GM12875 (cell line): ENCODE measurements around the gene CDON.

Experiments
- H3K4me3 ChIP-seq: one replicate; pipeline ENCODE4 v1.5.1; 2011; ENCODE audit warnings: low read depth, low read length, control low read depth
- TF ChIP-seq, protein P1 (sequence below): IDR thresholded peaks from 2 replicates; pipeline ENCODE4 v1.5.1; 2011; ENCODE audit warnings: low read depth, mild to moderate bottlenecking, control low read depth, inconsistent platforms, low read length, moderate library complexity, borderline replicate concordance; ENCODE audit not compliant: insufficient read depth

Gene CDON

GRCh38 chr11:126072141-126072741 lies 9.6 kb upstream of the CDON start:
- no peak overlapping the region for H3K4me3 ChIP-seq
- TF ChIP-seq, protein P1, sequence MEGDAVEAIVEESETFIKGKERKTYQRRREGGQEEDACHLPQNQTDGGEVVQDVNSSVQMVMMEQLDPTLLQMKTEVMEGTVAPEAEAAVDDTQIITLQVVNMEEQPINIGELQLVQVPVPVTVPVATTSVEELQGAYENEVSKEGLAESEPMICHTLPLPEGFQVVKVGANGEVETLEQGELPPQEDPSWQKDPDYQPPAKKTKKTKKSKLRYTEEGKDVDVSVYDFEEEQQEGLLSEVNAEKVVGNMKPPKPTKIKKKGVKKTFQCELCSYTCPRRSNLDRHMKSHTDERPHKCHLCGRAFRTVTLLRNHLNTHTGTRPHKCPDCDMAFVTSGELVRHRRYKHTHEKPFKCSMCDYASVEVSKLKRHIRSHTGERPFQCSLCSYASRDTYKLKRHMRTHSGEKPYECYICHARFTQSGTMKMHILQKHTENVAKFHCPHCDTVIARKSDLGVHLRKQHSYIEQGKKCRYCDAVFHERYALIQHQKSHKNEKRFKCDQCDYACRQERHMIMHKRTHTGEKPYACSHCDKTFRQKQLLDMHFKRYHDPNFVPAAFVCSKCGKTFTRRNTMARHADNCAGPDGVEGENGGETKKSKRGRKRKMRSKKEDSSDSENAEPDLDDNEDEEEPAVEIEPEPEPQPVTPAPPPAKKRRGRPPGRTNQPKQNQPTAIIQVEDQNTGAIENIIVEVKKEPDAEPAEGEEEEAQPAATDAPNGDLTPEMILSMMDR, result no peak

GRCh38 chr11:126063507-126063852 lies 814 bp upstream of the CDON start:
- no peak overlapping the region for H3K4me3 ChIP-seq

GRCh38 chr11:126061707-126062678 lies 673 bp downstream of the CDON start:
- TF ChIP-seq, protein P1, result peak; percentile 17; the same call in 1 of the 2 replicates
- H3K4me3 ChIP-seq, result peak overlapping the region; percentile 54

More at GRCh38 chr11:126063507-126063852, 814 bp upstream of the CDON start:
- TF ChIP-seq, protein P1, result no peak

DNA sequence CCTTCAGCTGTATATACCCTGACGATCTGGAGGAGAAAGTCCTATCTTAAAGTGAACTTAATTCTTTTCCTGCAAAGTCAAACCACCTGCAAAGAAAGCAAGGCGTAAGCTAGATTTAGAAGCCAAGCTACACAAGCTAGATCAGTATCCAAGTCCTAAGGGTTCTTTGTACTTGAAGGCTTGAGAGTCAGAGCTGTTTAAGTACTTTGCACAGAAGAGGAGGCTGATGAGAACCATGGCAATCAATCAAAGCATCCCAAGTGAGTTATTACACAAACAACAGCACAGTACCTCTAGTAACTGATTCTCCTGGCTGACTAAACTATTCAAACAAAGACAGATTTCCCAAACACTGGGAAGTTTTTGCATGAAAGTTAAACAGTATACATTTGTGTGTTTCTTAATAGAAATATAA lies 1.9 kb downstream of the CDON start:
- TF ChIP-seq, protein P1, result no peak
- H3K4me3 ChIP-seq, result no peak overlapping the region

DNA sequence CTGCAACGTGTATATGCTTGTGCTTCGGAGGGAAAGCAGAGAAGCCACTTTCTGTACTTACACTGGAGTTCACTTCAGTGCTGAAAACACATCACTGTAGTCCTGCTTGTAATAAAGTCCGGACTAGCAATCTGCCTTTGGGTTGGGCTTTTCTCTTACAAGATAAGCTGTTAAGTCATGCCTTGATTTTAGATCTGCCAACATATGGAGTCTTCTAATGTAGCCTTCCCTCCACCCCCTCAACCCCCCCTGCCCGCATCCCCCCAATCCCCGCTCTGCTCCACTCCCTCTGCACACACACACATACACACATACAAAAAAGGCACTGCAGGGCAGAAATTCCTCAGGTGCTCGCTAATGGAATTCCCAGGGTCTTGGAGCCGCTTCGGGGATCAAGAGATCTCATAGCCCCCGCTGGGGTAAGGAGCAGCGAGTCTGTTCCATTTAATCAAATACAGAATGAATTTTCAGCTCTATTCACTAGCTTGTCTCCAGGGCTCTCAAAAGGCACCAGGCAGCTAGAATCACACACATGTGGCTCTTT lies 3.4 kb downstream of the CDON start:
- H3K4me3 ChIP-seq, result no peak overlapping the region
- TF ChIP-seq, protein P1, result no peak

DNA sequence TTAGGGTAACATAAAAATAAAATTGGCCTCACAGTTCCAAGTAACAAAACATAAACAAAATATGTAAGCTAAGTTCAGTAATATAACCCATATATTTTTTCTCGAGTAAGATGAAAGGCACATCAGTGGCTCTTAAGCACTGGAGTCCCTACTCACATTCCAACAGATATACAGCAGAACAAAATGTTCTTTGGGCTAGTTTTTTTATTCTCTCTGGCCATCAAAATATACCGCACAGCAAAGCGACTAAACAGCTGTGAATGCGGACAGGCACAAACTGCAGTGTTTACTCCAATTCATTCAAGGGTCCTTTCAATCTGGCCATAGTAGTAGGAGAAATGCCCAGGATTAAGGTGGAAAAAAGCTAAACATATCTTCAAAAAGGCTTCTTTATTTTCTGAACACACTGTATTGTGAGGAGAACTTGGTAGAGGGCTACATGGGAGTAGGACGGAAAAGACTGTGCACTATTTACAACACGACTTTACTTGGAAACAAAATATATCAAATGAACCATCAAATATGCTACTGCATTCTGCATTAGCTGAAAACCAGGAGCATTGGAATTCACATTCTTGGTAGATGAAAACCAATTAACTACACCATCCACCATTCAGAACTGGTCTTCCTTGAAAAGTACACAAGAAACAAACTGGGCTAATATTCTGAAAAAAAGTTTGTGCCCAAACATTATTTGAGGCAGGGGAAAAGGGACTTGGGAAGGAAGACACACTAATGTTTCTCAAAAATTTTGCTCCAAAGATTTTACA lies 4.4 kb downstream of the CDON start:
- H3K4me3 ChIP-seq, result no peak overlapping the region
- TF ChIP-seq, protein P1, result no peak
